ENCODE data around the gene HLA-DQB1.
"Not testable (repeated sequence)": the region's sequence is repeated elsewhere in the genome, so short reads cannot be mapped to it uniquely, and the experiment has no call there.

The HLA-DQB1 gene

GRCh38 chr6:32662836-32663235 is 3.6 kb downstream of the HLA-DQB1 start:
- no peak for DNase-seq (ENCODE audit: low read depth in 1 of 2, low spot score in 1 of 2)

GRCh38 chr6:32662099-32662498 is 4.4 kb downstream of the HLA-DQB1 start:
- DNase-seq (ENCODE audit: low read depth in 1 of 2, low spot score in 1 of 2), result no peak

GRCh38 chr6:32659856-32660595 is 6.4 kb downstream of the HLA-DQB1 start:
- no peak for DNase-seq (ENCODE audit: low read depth in 1 of 2, low spot score in 1 of 2)

GRCh38 chr6:32658268-32658897 is 8.1 kb downstream of the HLA-DQB1 start:
- no peak for DNase-seq (ENCODE audit: low read depth in 1 of 2, low spot score in 1 of 2)

- DNase-seq (ENCODE audit: low read depth in 1 of 2, low spot score in 1 of 2), result not testable (repeated sequence)
Measured at GRCh38 chr6:32657819-32658218, 8.6 kb downstream of the HLA-DQB1 start.

- not testable (repeated sequence) for DNase-seq (ENCODE audit: low read depth in 1 of 2, low spot score in 1 of 2)
Measured at GRCh38 chr6:32657329-32657728, 9.1 kb downstream of the HLA-DQB1 start.

- DNase-seq (ENCODE audit: low read depth in 1 of 2, low spot score in 1 of 2), result no peak
Measured at GRCh38 chr6:32655203-32655710, 11.2 kb downstream of the HLA-DQB1 start.

GRCh38 chr6:32645047-32645703 is 21.3 kb downstream of the HLA-DQB1 start:
- DNase-seq (ENCODE audit: low read depth in 1 of 2, low spot score in 1 of 2), result no peak

- no peak for DNase-seq (ENCODE audit: low read depth in 1 of 2, low spot score in 1 of 2)
Measured at GRCh38 chr6:32643904-32644303, 22.6 kb downstream of the HLA-DQB1 start.

- no peak for DNase-seq (ENCODE audit: low read depth in 1 of 2, low spot score in 1 of 2)
Measured at GRCh38 chr6:32642720-32643106, 23.7 kb downstream of the HLA-DQB1 start.

- not testable (repeated sequence) for DNase-seq (ENCODE audit: low read depth in 1 of 2, low spot score in 1 of 2)
Measured at GRCh38 chr6:32641785-32642719, 24.4 kb downstream of the HLA-DQB1 start.

- no peak for DNase-seq (ENCODE audit: low read depth in 1 of 2, low spot score in 1 of 2)
Measured at GRCh38 chr6:32641122-32641521, 25.3 kb downstream of the HLA-DQB1 start.

- DNase-seq (ENCODE audit: low read depth in 1 of 2, low spot score in 1 of 2), result no peak
Measured at GRCh38 chr6:32639440-32640394, 26.7 kb downstream of the HLA-DQB1 start.

- DNase-seq (ENCODE audit: low read depth in 1 of 2, low spot score in 1 of 2), result no peak
Measured at GRCh38 chr6:32638532-32639219, 27.8 kb downstream of the HLA-DQB1 start.

GRCh38 chr6:32637883-32638282 is 28.6 kb downstream of the HLA-DQB1 start:
- DNase-seq (ENCODE audit: low read depth in 1 of 2, low spot score in 1 of 2), result no peak

GRCh38 chr6:32637219-32637880 is 29.1 kb downstream of the HLA-DQB1 start, which contains the start of gene HLA-DQA1:
Gene HLA-DQA1, plus strand, starts transcription at chr6:32637406. Its CDS starts 53 bp downstream, at chr6:32637459.
- DNase-seq (ENCODE audit: low read depth in 1 of 2, low spot score in 1 of 2), result no peak

- no peak for DNase-seq (ENCODE audit: low read depth in 1 of 2, low spot score in 1 of 2)
Measured at GRCh38 chr6:32635526-32636123, 30.8 kb downstream of the HLA-DQB1 start.

- not testable (repeated sequence) for DNase-seq (ENCODE audit: low read depth in 1 of 2, low spot score in 1 of 2)
Measured at GRCh38 chr6:32629793-32630192, 36.7 kb downstream of the HLA-DQB1 start.
